Measurements from ENCODE around the gene RCCD1. TPM values are rescaled to one million over a fixed set of nuclear protein-coding genes. Genes with fewer than 3 reads are reported as not detected.
A peak's percentile ranks its signal among the peaks of the same experiment; 100 is the strongest.

The RCCD1 gene
- total and polyA plus RNA-seq, 7 donors = 4.4 to 7.6 (median 6.0) TPM

DNA sequence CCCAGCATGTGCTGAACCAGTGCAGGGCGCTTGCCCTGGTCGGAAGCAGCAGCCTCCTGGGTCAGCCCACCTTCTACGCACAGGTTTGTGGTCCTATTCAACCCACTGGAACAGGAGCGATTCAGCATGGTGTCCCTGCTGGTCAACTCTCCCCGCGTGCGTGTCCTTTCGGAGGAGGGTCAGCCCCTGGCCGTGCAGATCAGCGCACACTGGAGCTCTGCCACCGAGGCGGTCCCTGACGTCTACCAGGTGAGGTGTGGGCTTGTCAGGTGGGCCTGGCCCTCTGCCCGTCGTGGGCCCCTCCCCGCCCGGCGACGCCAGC is 43.4 kb upstream of the RCCD1 start:
- peaks cover 11 to 99% of the 10 kb centered on the region in 2 donors for H3K36me3 ChIP-seq (ENCODE audit: insufficient read depth in 1 of 2, low read depth in 1 of 2)
- H3K4me3 ChIP-seq = no peak overlapping the region
- 91 to 93% (median 91%) methylated on average over 19 of the region's 19 CpGs for WGBS, 3 donors
- H3K9me3 ChIP-seq = no peaks in the 10 kb centered on the region
- no peaks in the 10 kb centered on the region for H3K27me3 ChIP-seq (ENCODE audit: insufficient read depth in 3 of 3, low read length in 2 of 3)
- H3K4me1 ChIP-seq = peaks cover 20% of the 10 kb centered on the region
- ATAC-seq = no peak
- DNase-seq = peak in 1 of 2 donors; percentile 52
- intact Hi-C loops (cut with DNase I) = no loop called here
- H3K27ac ChIP-seq = no peak overlapping the region
- TF ChIP-seq, protein P1, sequence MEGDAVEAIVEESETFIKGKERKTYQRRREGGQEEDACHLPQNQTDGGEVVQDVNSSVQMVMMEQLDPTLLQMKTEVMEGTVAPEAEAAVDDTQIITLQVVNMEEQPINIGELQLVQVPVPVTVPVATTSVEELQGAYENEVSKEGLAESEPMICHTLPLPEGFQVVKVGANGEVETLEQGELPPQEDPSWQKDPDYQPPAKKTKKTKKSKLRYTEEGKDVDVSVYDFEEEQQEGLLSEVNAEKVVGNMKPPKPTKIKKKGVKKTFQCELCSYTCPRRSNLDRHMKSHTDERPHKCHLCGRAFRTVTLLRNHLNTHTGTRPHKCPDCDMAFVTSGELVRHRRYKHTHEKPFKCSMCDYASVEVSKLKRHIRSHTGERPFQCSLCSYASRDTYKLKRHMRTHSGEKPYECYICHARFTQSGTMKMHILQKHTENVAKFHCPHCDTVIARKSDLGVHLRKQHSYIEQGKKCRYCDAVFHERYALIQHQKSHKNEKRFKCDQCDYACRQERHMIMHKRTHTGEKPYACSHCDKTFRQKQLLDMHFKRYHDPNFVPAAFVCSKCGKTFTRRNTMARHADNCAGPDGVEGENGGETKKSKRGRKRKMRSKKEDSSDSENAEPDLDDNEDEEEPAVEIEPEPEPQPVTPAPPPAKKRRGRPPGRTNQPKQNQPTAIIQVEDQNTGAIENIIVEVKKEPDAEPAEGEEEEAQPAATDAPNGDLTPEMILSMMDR (IDR thresholded peaks at IDR 0.05) = no peak

DNA sequence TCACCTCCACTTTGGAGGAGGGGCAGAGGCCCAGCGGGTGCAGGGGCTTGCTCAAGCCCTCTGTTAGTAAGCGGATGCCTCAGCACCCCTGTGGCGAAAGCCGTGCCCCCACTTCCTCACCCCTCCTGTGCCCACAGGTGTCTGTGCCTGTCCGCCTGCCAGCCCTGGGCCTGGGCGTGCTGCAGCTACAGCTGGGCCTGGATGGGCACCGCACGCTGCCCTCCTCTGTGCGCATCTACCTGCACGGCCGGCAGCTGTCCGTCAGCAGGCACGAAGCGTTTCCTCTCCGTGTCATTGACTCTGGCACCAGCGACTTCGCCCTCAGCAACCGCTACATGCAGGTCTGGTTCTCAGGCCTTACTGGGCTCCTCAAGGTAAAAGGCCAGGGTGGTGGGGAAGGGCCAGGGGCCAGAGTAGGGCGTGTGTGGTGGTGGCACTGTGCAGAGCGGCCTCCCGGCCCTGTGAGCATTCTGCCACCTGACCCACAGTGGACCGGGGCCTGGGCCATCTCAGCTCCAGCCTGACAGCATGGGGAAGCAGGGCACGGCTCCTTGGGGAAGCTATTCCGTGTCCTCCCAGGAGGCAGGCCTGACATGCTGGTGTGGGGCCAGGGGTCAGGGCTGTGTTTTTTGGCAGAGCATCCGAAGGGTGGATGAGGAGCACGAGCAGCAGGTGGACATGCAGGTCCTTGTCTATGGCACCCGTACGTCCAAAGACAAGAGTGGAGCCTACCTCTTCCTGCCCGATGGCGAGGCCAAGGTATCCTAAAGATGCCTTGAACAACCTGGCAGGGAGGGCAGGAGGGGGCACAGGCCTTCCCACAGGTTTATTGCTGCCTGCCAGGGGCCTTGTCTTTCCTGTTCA is 42.5 kb upstream of the RCCD1 start:
- ATAC-seq (no peak), DNase-seq (peak in 1 of 2 donors; percentile 41)
- 85 to 94% (median 91%) methylated on average over 30 of the region's 30 CpGs for WGBS, 3 donors
- H3K4me3 ChIP-seq = no peak overlapping the region
- peaks cover 23% of the 10 kb centered on the region for H3K4me1 ChIP-seq
- H3K9me3 ChIP-seq = no peaks in the 10 kb centered on the region
- peaks cover 11 to 99% of the 10 kb centered on the region in 2 donors for H3K36me3 ChIP-seq (ENCODE audit: insufficient read depth in 1 of 2, low read depth in 1 of 2)
- TF ChIP-seq, protein P1 (IDR thresholded peaks at IDR 0.05) = no peak
- intact Hi-C loops (cut with DNase I) = no loop called here
- no peaks in the 10 kb centered on the region for H3K27me3 ChIP-seq (ENCODE audit: insufficient read depth in 3 of 3, low read length in 2 of 3)
- no peak overlapping the region for H3K27ac ChIP-seq

DNA sequence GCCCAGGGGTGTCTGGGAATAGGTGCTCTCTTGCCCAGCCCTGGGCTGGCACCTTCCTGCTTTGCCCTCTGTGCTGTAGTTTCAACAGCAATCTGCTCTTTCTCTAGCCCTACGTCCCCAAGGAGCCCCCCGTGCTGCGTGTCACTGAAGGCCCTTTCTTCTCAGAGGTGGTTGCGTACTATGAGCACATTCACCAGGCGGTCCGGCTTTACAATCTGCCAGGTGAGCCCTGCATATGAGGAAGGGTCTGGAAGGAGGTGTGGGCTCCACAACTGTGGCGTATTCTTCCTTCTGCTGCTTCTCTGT is 42.0 kb upstream of the RCCD1 start:
- H3K36me3 ChIP-seq (ENCODE audit: insufficient read depth in 1 of 2, low read depth in 1 of 2) = peaks cover 11 to 99% of the 10 kb centered on the region in 2 donors
- no peak overlapping the region for H3K27ac ChIP-seq
- peak in 1 of 2 donors; percentile 28 for DNase-seq
- H3K4me3 ChIP-seq = no peak overlapping the region
- no peaks in the 10 kb centered on the region for H3K9me3 ChIP-seq
- TF ChIP-seq, protein P1 (IDR thresholded peaks at IDR 0.05) = no peak
- peaks cover 23% of the 10 kb centered on the region for H3K4me1 ChIP-seq
- no peaks in the 10 kb centered on the region for H3K27me3 ChIP-seq (ENCODE audit: insufficient read depth in 3 of 3, low read length in 2 of 3)
- intact Hi-C loops (cut with DNase I) = no loop called here
- 92 to 95% (median 94%) methylated on average over 7 of the region's 7 CpGs for WGBS, 3 donors
- ATAC-seq = no peak

DNA sequence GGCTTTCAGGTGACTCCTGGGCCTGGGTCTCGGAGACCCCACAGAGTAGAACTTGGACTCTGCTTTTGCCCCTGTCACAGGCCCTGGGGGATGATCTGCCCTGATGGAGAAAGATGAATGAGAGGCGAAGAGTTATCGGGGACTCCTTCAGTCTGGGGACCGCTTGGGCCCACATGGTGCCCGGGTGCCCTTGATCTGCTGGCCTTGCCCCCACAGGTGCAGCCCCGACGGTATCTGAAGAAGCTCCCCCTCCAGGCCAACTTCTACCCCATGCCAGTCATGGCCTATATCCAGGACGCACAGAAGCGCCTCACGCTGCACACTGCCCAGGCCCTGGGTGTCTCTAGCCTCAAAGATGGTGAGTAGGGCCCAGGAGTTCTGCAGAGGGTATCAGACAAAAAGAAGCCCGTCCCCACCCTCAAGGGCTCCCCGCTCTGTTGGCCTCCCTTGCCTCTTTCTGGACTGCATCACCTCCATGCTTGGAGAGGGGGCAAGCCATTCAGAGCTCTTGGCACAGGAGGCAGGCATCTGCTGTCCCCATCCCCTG is 41.2 kb upstream of the RCCD1 start:
- 87 to 91% (median 90%) methylated on average over 10 to 12 of the region's 12 CpGs for WGBS, 3 donors
- peak in 1 of 2 donors; percentile 31 for DNase-seq

More for the DNA sequence above, 41.2 kb upstream of the RCCD1 start:
- Histone ChIP-seq H3K27me3 (ENCODE audit: insufficient read depth in 3 of 3, low read length in 2 of 3) (no peaks in the 10 kb centered on the region), H3K4me3 (no peak overlapping the region), H3K36me3 (ENCODE audit: insufficient read depth in 1 of 2, low read depth in 1 of 2) (peaks cover 15 to 99% of the 10 kb centered on the region in 2 donors), H3K27ac (no peak overlapping the region), H3K9me3 (no peaks in the 10 kb centered on the region), H3K4me1 (peaks cover 23% of the 10 kb centered on the region)
- no peak for ATAC-seq
- TF ChIP-seq, protein P1 (IDR thresholded peaks at IDR 0.05) = no peak
- intact Hi-C loops (cut with DNase I) = no loop called here
